HCT116 (cell line): ENCODE results near the gene KIF26B. TPM values are rescaled to one million over a fixed set of nuclear protein-coding genes. Genes with fewer than 3 reads are reported as not detected.

Source experiments
- ATAC-seq: fragments of 200-7000 bp; cut with Tn5 transposase; 2 replicates; pipeline ENCODE4 v1.9.1; 2020; ENCODE audit warnings: mild to moderate bottlenecking, moderate library complexity
- BruUV-seq: library from RNA; stranded (reverse); fragments of 400-500 nt; replicated peaks from 2 replicates; lab custom pipeline; 2021; lab: Mats Ljungman, UMichigan
- CTCF ChIA-PET: fragments of 300-600 bp; sonication (Branson Sonifier 250); formaldehyde crosslinking; loops from one replicate; lab custom pipeline; 2021; ENCODE audit warnings: antibody characterized with exemption; lab: Charles Lee
- POLR2A ChIA-PET: fragments of 300-600, 350-600 bp; sonication (Branson Sonifier 250); formaldehyde crosslinking; loops from one replicate; lab custom pipeline; 2021; ENCODE audit warnings: antibody characterized with exemption; lab: Charles Lee
- RAD21 ChIA-PET, 2 experiments: fragments of 300-600 bp; sonication (Branson Sonifier 250); formaldehyde crosslinking; loops; one replicate each; lab custom pipeline; 2023; ENCODE audit warnings: low total read pairs in 2 of 2; ENCODE audit not compliant: uncharacterized antibody in 2 of 2, unreplicated experiment in 2 of 2, low non-redundant PET in 1 of 2; lab: Charles Lee
- DNase-seq: peaks from one replicate; pipeline ENCODE4 v3.0.0-alpha.2; 2010; ENCODE audit warnings: low read depth, low spot score
- H2AFZ ChIP-seq: fragments of 200-600 bp; shearing (Covaris generic), sonication (generic); 2 replicates; pipeline ENCODE4 v1.6.1; 2017; ENCODE audit warnings: low read depth, mixed run types, mixed read lengths, antibody characterized with exemption, low read length; ENCODE audit not compliant: poor library complexity, severe bottlenecking
- H3K27ac ChIP-seq: 2 replicates; pipeline ENCODE4 v1.5.1; 2012; ENCODE audit warnings: low read depth, low read length
- H3K27me3 ChIP-seq: fragments of 200-600 bp; sonication (generic); 2 replicates; pipeline ENCODE4 v1.6.1; 2016; ENCODE audit warnings: mixed run types, low read length, mixed read lengths; ENCODE audit not compliant: insufficient read depth
- H3K36me3 ChIP-seq, 2 experiments: fragments of 200-500 bp in 1 of 2; fragments of 200-600 bp in 1 of 2; sonication (Bioruptor generic) in 1 of 2; sonication (generic) in 1 of 2; 2 replicates each; pipeline versions ENCODE4 v1.5.1 to v1.6.1; 2014 to 2016; ENCODE audit warnings: low read length in 2 of 2, inconsistent platforms in 1 of 2, mixed read lengths in 1 of 2, mixed run types in 1 of 2; ENCODE audit not compliant: insufficient read depth in 2 of 2, control insufficient read depth in 1 of 2
- H3K4me1 ChIP-seq, 2 experiments: fragments of 200-600 bp in 1 of 2; sonication (generic) in 1 of 2; 2 replicates each; pipeline versions ENCODE4 v1.5.1 to v1.6.1; 2012 to 2017; ENCODE audit warnings: low read length in 2 of 2, inconsistent platforms in 1 of 2, mild to moderate bottlenecking in 1 of 2, mixed read lengths in 1 of 2, mixed run types in 1 of 2, moderate library complexity in 1 of 2; ENCODE audit not compliant: insufficient read depth in 2 of 2, control insufficient read depth in 1 of 2
- H3K4me2 ChIP-seq: fragments of 200-600 bp; sonication (generic); 2 replicates; pipeline ENCODE4 v1.6.1; 2017; ENCODE audit warnings: mixed run types, low read length, mixed read lengths
- H3K4me3 ChIP-seq, 2 experiments: fragments of 200-600 bp in 1 of 2; sonication (generic) in 1 of 2; replicated peaks in 1 of 2; 2 replicates each; pipeline ENCODE4 v1.5.1; 2011 to 2016; ENCODE audit warnings: low read length in 2 of 2, control low read depth in 1 of 2, low read depth in 1 of 2, mild to moderate bottlenecking in 1 of 2, mixed read lengths in 1 of 2, mixed run types in 1 of 2
- H3K79me2 ChIP-seq: fragments of 200-600 bp; sonication (generic); 2 replicates; pipeline ENCODE4 v1.6.1; 2017; ENCODE audit warnings: mild to moderate bottlenecking, mixed run types, low read length, moderate library complexity, mixed read lengths; ENCODE audit not compliant: insufficient read depth
- H3K9ac ChIP-seq: fragments of 200-600 bp; sonication (generic); 2 replicates; pipeline ENCODE4 v1.6.1; 2016; ENCODE audit warnings: low read length, mixed read lengths
- H3K9me2 ChIP-seq: fragments of 200-600 bp; sonication (generic), shearing (Covaris generic); 2 replicates; pipeline ENCODE4 v1.6.1; 2017; ENCODE audit warnings: mixed run types, mild to moderate bottlenecking, moderate library complexity; ENCODE audit not compliant: insufficient read depth
- H3K9me3 ChIP-seq, 2 experiments: fragments of 200-500 bp in 1 of 2; fragments of 200-600 bp in 1 of 2; sonication (Bioruptor generic) in 1 of 2; sonication (generic) in 1 of 2; 2 replicates each; pipeline ENCODE4 v1.6.1; 2014 to 2017; ENCODE audit warnings: low read length in 2 of 2, mixed read lengths in 2 of 2, inconsistent platforms in 1 of 2, low read depth in 1 of 2, mild to moderate bottlenecking in 1 of 2, mixed run types in 1 of 2, moderate library complexity in 1 of 2; ENCODE audit not compliant: control insufficient read depth in 1 of 2, insufficient read depth in 1 of 2
- H4K20me1 ChIP-seq: fragments of 200-600 bp; sonication (generic), shearing (Covaris generic); 2 replicates; pipeline ENCODE4 v1.6.1; 2017; ENCODE audit warnings: mixed run types, mild to moderate bottlenecking, moderate library complexity; ENCODE audit not compliant: insufficient read depth
- CEBPB ChIP-seq: IDR thresholded peaks from 2 replicates; pipeline ENCODE4 v1.6.1; 2012; ENCODE audit warnings: low read depth
- CTCF ChIP-seq, 3 experiments: fragments of 200-600 bp in 1 of 3; sonication (generic) in 1 of 3; IDR thresholded peaks in 2 of 3; conservative IDR thresholded peaks in 1 of 3; 2 replicates each; pipeline ENCODE4 v1.5.1; 2012 to 2017; ENCODE audit warnings: low read depth in 2 of 3, low read length in 2 of 3, antibody characterized with exemption in 1 of 3, borderline replicate concordance in 1 of 3, control low read depth in 1 of 3, mild to moderate bottlenecking in 1 of 3, mixed read lengths in 1 of 3, mixed run types in 1 of 3, moderate library complexity in 1 of 3; ENCODE audit not compliant: insufficient read depth in 1 of 3
- EGR1 ChIP-seq: IDR thresholded peaks from 2 replicates; pipeline ENCODE4 v1.6.1; 2012; ENCODE audit warnings: low read depth
- EZH2phosphoT487 ChIP-seq: fragments of 200-600 bp; IDR thresholded peaks from 2 replicates; pipeline ENCODE4 v1.6.1; 2018; ENCODE audit warnings: antibody characterized with exemption, borderline replicate concordance
- FOSL1 ChIP-seq: IDR thresholded peaks from 2 replicates; pipeline ENCODE4 v1.6.1; 2012; ENCODE audit warnings: low read depth
- MAX ChIP-seq: IDR thresholded peaks from 2 replicates; pipeline ENCODE4 v1.6.1; 2012
- POLR2A ChIP-seq: IDR thresholded peaks from 2 replicates; pipeline ENCODE4 v1.7.0; 2011; ENCODE audit warnings: borderline replicate concordance; ENCODE audit not compliant: insufficient read depth, insufficient read length; ENCODE audit errors: extremely low read depth
- POLR2AphosphoS5 ChIP-seq: IDR thresholded peaks from 2 replicates; pipeline ENCODE4 v1.6.1; 2011; ENCODE audit warnings: mild to moderate bottlenecking, low read depth, low read length, moderate library complexity
- REST ChIP-seq: IDR thresholded peaks from 2 replicates; pipeline ENCODE4 v1.6.1; 2012; ENCODE audit warnings: low read depth
- SIN3A ChIP-seq: IDR thresholded peaks from 2 replicates; pipeline ENCODE4 v1.6.1; 2012; ENCODE audit warnings: low read depth
- SP1 ChIP-seq: IDR thresholded peaks from 2 replicates; pipeline ENCODE4 v1.6.1; 2012; ENCODE audit warnings: low read depth
- SRF ChIP-seq: IDR thresholded peaks from 2 replicates; pipeline ENCODE4 v1.6.1; 2012; ENCODE audit warnings: low read depth
- YY1 ChIP-seq: IDR thresholded peaks from 2 replicates; pipeline ENCODE4 v1.6.1; 2011; ENCODE audit warnings: low read length, low read depth, moderate library complexity, mild to moderate bottlenecking; ENCODE audit not compliant: insufficient replicate concordance; ENCODE audit errors: extremely low read depth
- ZNF274 ChIP-seq: fragments of 200-500 bp; sonication (Bioruptor generic); IDR thresholded peaks from 2 replicates; pipeline ENCODE4 v1.6.1; 2014; ENCODE audit warnings: mild to moderate bottlenecking, low read depth, low read length, inconsistent platforms
- intact Hi-C: fragments of 100-400 bp; cut with micrococcal nuclease; formaldehyde crosslinking; loops from 2 replicates; pipeline ENCODE4 v1.10.0; 2022
- total RNA-seq: library from RNA; stranded (reverse); gene quantifications from one replicate; pipeline ENCODE4 v1.2.1, GENCODE V29; 2021; ENCODE audit not compliant: unreplicated experiment
- TF ChIP-seq, protein P1 (sequence below): IDR thresholded peaks from 2 replicates; pipeline ENCODE4 v1.6.1; 2012

Gene KIF26B
- total RNA-seq, 1 experiment from 2014 or later, result 0.49 TPM

GRCh38 chr1:245313576-245313975, 158.8 kb downstream of the KIF26B start:
- no peak overlapping the region for H3K4me3 ChIP-seq
- no peaks in the 10 kb centered on the region for H3K9me2 ChIP-seq
- H2AFZ ChIP-seq, result no peak overlapping the region
- POLR2A ChIA-PET, result no interaction called here
- H3K9ac ChIP-seq, result no peak overlapping the region
- CTCF ChIA-PET, result no interaction called here
- H3K27me3 ChIP-seq, result 0 out of 2 replicates have a peak, but pooled peaks cover 3% of the 10 kb centered on the region
- no peaks in the 10 kb centered on the region for H4K20me1 ChIP-seq
- H3K9me3 ChIP-seq, result no peaks in the 10 kb centered on the region
- ATAC-seq, result no peak
- TF ChIP-seq EZH2phosphoT487 (no peak), POLR2A (no peak), SRF (no peak), POLR2AphosphoS5 (no peak), SP1 (no peak), CEBPB (no peak)
- TF ChIP-seq, protein P1, sequence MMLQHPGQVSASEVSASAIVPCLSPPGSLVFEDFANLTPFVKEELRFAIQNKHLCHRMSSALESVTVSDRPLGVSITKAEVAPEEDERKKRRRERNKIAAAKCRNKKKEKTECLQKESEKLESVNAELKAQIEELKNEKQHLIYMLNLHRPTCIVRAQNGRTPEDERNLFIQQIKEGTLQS, result no peak
- TF ChIP-seq, all 23 proteins: peak for 0
- Histone ChIP-seq H3K4me2 (no peak overlapping the region), H3K4me1 (no peaks in the 10 kb centered on the region), H3K36me3 (no peaks in the 10 kb centered on the region), H3K27ac (no peak overlapping the region), H3K79me2 (no peaks in the 10 kb centered on the region)
- intact Hi-C loops, result no loop called here
- no peak for DNase-seq
- RAD21 ChIA-PET, result no interaction called here
- no TSS peak for BruUV-seq

- ATAC-seq (no peak), DNase-seq (no peak)
- Histone ChIP-seq H3K4me2 (no peak overlapping the region), H4K20me1 (no peaks in the 10 kb centered on the region), H3K4me1 (no peaks in the 10 kb centered on the region), H3K79me2 (no peaks in the 10 kb centered on the region), H2AFZ (no peak overlapping the region), H3K9ac (no peak overlapping the region), H3K27ac (no peak overlapping the region), H3K27me3 (0 out of 2 replicates have a peak, but pooled peaks cover 3% of the 10 kb centered on the region), H3K9me2 (no peaks in the 10 kb centered on the region), H3K9me3 (no peaks in the 10 kb centered on the region), H3K4me3 (no peak overlapping the region), H3K36me3 (no peaks in the 10 kb centered on the region)
- intact Hi-C loops, result no loop called here
- CTCF ChIA-PET, result no interaction called here
- POLR2A ChIA-PET, result no interaction called here
- RAD21 ChIA-PET, result no interaction called here
- no TSS peak for BruUV-seq
- TF ChIP-seq SRF, result no peak
- TF ChIP-seq SP1, result no peak
- no peak for TF ChIP-seq ZNF274
- TF ChIP-seq, protein P1, result no peak
- no peak for TF ChIP-seq FOSL1
- TF ChIP-seq MAX, result no peak
- TF ChIP-seq POLR2AphosphoS5, result no peak
- TF ChIP-seq SIN3A, result no peak
- TF ChIP-seq YY1, result no peak
- TF ChIP-seq EGR1, result no peak
- TF ChIP-seq REST, result no peak
- no peak for TF ChIP-seq CTCF (IDR thresholded peaks at IDR 0.05 in 2 of 3, conservative IDR thresholded peaks at IDR 0.05 in 1 of 3; ENCODE audit: borderline replicate concordance in 1 of 3, insufficient read depth in 1 of 3, low read depth in 2 of 3, low read length in 2 of 3)
These were observed 162.0 kb downstream of the KIF26B start for GRCh38 chr1:245316784-245317183.
